ENCODE measurements around the gene SLC45A2. TPM values are rescaled to one million over a fixed set of nuclear protein-coding genes. Genes with fewer than 3 reads are reported as not detected.

SLC45A2 gene
- total and polyA plus RNA-seq, 4 donors: 0.03 to 0.40 TPM; not detected in 2

DNA sequence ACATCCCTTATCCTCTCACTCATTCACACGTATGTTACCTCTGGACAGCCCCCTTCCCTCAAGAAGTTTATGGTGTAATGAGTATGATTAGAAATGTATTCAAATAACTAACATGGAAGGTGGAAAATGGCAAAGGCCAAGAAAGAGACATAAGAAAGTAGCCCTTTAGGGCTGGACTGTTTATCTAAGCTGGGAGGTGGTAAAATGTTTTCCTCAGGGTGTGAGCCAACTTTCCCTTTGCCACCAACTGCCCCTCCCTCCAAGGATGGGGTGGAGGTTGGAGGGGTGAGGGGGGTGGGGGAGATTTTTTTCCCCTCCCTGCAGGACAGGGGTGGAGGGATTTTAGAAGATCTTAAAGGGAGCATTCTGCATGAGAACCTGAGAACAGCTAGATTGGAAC lies 8.2 kb downstream of the SLC45A2 start:
- Histone ChIP-seq H3K36me3 (ENCODE audit: control insufficient read depth in 4 of 4, insufficient read depth in 4 of 4, low read length in 4 of 4) (no peaks in the 10 kb centered on the region), H3K4me1 (ENCODE audit: control insufficient read depth in 5 of 5, insufficient read depth in 5 of 5, low read length in 5 of 5) (peaks cover 0 to 14% (median 3%) of the 10 kb centered on the region in 5 donors), H3K9ac (ENCODE audit: insufficient read depth in 1 of 2, low read length in 2 of 2) (no peak overlapping the region), H3K4me3 (no peak overlapping the region), H3K27me3 (ENCODE audit: control insufficient read depth in 3 of 3, insufficient read depth in 3 of 3, low read length in 2 of 3) (no peaks in the 10 kb centered on the region), H3K27ac (ENCODE audit: low read depth in 1 of 2, low read length in 1 of 2) (no peak overlapping the region), H3K9me3 (ENCODE audit: control insufficient read depth in 4 of 4, insufficient read depth in 3 of 4, low read length in 3 of 4) (no peaks in the 10 kb centered on the region)
- TF ChIP-seq, protein P1, sequence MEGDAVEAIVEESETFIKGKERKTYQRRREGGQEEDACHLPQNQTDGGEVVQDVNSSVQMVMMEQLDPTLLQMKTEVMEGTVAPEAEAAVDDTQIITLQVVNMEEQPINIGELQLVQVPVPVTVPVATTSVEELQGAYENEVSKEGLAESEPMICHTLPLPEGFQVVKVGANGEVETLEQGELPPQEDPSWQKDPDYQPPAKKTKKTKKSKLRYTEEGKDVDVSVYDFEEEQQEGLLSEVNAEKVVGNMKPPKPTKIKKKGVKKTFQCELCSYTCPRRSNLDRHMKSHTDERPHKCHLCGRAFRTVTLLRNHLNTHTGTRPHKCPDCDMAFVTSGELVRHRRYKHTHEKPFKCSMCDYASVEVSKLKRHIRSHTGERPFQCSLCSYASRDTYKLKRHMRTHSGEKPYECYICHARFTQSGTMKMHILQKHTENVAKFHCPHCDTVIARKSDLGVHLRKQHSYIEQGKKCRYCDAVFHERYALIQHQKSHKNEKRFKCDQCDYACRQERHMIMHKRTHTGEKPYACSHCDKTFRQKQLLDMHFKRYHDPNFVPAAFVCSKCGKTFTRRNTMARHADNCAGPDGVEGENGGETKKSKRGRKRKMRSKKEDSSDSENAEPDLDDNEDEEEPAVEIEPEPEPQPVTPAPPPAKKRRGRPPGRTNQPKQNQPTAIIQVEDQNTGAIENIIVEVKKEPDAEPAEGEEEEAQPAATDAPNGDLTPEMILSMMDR (IDR thresholded peaks at IDR 0.05; ENCODE audit: control extremely low read depth, extremely low read depth): no peak
- 68 to 92% methylated on average over 1 of the region's 1 CpG for WGBS, 2 donors
- ATAC-seq (ENCODE audit: insufficient read depth, low FRiP score) (no peak), DNase-seq (no peak)

DNA sequence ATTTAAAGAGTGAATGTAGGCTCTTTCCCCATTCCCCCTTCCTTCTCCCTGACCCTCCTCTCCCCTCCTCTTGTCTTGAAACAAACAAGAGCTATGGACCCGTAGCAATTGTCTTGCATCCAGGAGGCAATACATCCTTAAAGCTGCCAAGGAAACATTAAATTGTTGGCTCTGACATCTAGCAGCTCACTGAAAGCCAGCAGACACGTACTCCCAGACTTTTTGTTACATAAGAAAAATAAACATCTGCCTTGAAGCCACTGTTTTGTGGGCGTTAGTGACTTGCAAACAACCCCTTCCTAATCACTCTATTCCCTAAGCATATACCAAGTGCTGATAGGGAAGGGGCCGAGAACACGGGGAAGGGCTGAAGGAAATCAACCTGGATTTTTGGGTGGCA lies 8.6 kb downstream of the SLC45A2 start:
- 42 to 64% methylated on average over 5 of the region's 5 CpGs for WGBS, 2 donors
- H3K36me3 ChIP-seq (ENCODE audit: control insufficient read depth in 4 of 4, insufficient read depth in 4 of 4, low read length in 4 of 4): no peaks in the 10 kb centered on the region
- TF ChIP-seq, protein P1 (IDR thresholded peaks at IDR 0.05; ENCODE audit: control extremely low read depth, extremely low read depth): no peak
- H3K27me3 ChIP-seq (ENCODE audit: control insufficient read depth in 3 of 3, insufficient read depth in 3 of 3, low read length in 2 of 3): no peaks in the 10 kb centered on the region
- peaks cover 0 to 14% (median 2%) of the 10 kb centered on the region in 5 donors for H3K4me1 ChIP-seq (ENCODE audit: control insufficient read depth in 5 of 5, insufficient read depth in 5 of 5, low read length in 5 of 5)
- ATAC-seq (ENCODE audit: insufficient read depth, low FRiP score): no peak
- no peaks in the 10 kb centered on the region for H3K9me3 ChIP-seq (ENCODE audit: control insufficient read depth in 4 of 4, insufficient read depth in 3 of 4, low read length in 3 of 4)
- H3K4me3 ChIP-seq: no peak overlapping the region
- H3K27ac ChIP-seq (ENCODE audit: low read depth in 1 of 2, low read length in 1 of 2): no peak overlapping the region
- no peak overlapping the region for H3K9ac ChIP-seq (ENCODE audit: insufficient read depth in 1 of 2, low read length in 2 of 2)
- DNase-seq: peak; percentile 43 to 91 (median 85)

DNA sequence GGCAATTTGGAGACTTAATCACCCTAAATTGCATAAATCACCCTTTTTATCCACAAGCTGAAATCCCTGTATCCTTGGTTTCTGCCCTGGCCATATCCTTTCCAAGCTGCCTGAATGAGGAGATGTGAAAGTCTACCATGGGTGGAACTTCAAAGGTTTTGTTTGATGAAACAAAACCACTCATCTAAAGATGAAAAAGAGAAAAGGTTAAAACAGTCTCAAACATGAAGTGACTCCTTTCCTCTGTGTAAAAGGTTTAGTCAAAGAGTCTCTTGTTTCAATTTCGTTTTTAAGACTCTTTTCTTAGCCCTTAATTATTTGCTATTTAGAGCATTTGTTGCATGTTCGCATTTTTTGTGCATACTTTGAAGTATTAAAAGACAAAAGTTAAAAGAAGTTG lies 11.2 kb downstream of the SLC45A2 start:
- DNase-seq (no peak), ATAC-seq (ENCODE audit: insufficient read depth, low FRiP score) (no peak)
- TF ChIP-seq, protein P1 (IDR thresholded peaks at IDR 0.05; ENCODE audit: control extremely low read depth, extremely low read depth): no peak
- Histone ChIP-seq H3K9ac (ENCODE audit: insufficient read depth in 1 of 2, low read length in 2 of 2) (no peak overlapping the region), H3K9me3 (ENCODE audit: control insufficient read depth in 4 of 4, insufficient read depth in 3 of 4, low read length in 3 of 4) (no peaks in the 10 kb centered on the region), H3K4me3 (no peak overlapping the region), H3K27ac (ENCODE audit: low read depth in 1 of 2, low read length in 1 of 2) (no peak overlapping the region), H3K36me3 (ENCODE audit: control insufficient read depth in 4 of 4, insufficient read depth in 4 of 4, low read length in 4 of 4) (no peaks in the 10 kb centered on the region), H3K4me1 (ENCODE audit: control insufficient read depth in 5 of 5, insufficient read depth in 5 of 5, low read length in 5 of 5) (peaks cover 0 to 19% (median 4%) of the 10 kb centered on the region in 5 donors), H3K27me3 (ENCODE audit: control insufficient read depth in 3 of 3, insufficient read depth in 3 of 3, low read length in 2 of 3) (no peaks in the 10 kb centered on the region)
- 69 to 90% methylated on average over 2 of the region's 2 CpGs for WGBS, 2 donors
